ENCODE data around the gene CECR2.

GRCh38 chr22:17397756-17398547 is 28.7 kb downstream of the CECR2 start:
- no peak for TF ChIP-seq GABPA (IDR thresholded peaks at IDR 0.05; ENCODE audit: borderline replicate concordance, insufficient read depth, low read length)
- no peak for TF ChIP-seq RAD21 (IDR thresholded peaks at IDR 0.05 in 1 of 2, conservative IDR thresholded peaks at IDR 0.05 in 1 of 2; ENCODE audit: low read depth in 2 of 2, low read length in 2 of 2)
- TF ChIP-seq CHD2 (IDR thresholded peaks at IDR 0.05; ENCODE audit: low read length) = no peak
- no peak for TF ChIP-seq POLR2A (IDR thresholded peaks at IDR 0.05; ENCODE audit: control extremely low read depth in 1 of 2, low read depth in 2 of 2, low read length in 2 of 2)
- no peak for TF ChIP-seq ATF3 (IDR thresholded peaks at IDR 0.05; ENCODE audit: insufficient read depth, low read depth, low read length)
- TF ChIP-seq CTCF (IDR thresholded peaks at IDR 0.05; ENCODE audit: control extremely low read depth in 1 of 3, insufficient read depth in 1 of 3, low read depth in 1 of 3, low read length in 3 of 3) = no peak
- no peak for TF ChIP-seq POLR2AphosphoS5 (IDR thresholded peaks at IDR 0.05; ENCODE audit: low read depth, low read length)
